ENCODE results near the gene PAMR1.

Gene PAMR1

DNA sequence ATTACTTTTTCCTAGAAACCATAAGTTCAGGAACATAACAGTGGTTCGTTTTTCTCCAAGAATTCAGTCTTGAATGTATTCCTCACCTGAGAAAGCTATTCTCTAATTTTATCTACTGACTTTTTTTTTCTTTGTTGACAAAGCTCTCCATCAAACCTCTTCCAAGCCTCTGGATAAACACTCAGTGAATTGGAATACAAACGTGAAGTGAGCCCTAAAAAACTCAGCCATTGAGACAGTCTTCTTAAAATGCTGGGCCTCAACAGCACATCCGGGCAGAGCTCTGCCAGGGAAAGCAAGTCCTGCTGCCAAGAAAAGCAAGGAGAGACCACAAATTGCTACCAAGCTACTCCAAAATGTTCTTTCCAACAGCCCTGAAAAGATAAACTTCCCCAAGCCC lies 98.3 kb downstream of the PAMR1 start:
- H3K4me3 ChIP-seq (ENCODE audit: low read length, poor library complexity, severe bottlenecking), result no peak overlapping the region
- H3K4me2 ChIP-seq (ENCODE audit: low read depth, low read length, poor library complexity, severe bottlenecking), result no peak overlapping the region
- H3K9ac ChIP-seq (ENCODE audit: low read depth, low read length, poor library complexity, severe bottlenecking), result no peak overlapping the region
- H2AFZ ChIP-seq (ENCODE audit: low read length), result no peak overlapping the region
- no peaks in the 10 kb centered on the region for H3K9me3 ChIP-seq (ENCODE audit: insufficient read depth, low read depth, low read length)
- no peaks in the 10 kb centered on the region for H3F3A ChIP-seq (ENCODE audit: low read depth)
- H4K20me1 ChIP-seq (ENCODE audit: insufficient read depth, low read length, poor library complexity, severe bottlenecking), result no peaks in the 10 kb centered on the region
- H3K9me2 ChIP-seq (replicated peaks; ENCODE audit: low read depth, low read length), result no peaks in the 10 kb centered on the region
- no peaks in the 10 kb centered on the region for H3K79me2 ChIP-seq (ENCODE audit: insufficient read depth, low read length)
- H3K4me1 ChIP-seq (ENCODE audit: insufficient read depth, low read length, poor library complexity, severe bottlenecking), result no peaks in the 10 kb centered on the region
- H3K36me3 ChIP-seq (ENCODE audit: insufficient read depth, low read length), result no peaks in the 10 kb centered on the region
- TF ChIP-seq EZH2phosphoT487 (IDR thresholded peaks at IDR 0.05; ENCODE audit: borderline replicate concordance), result no peak
- TF ChIP-seq, protein P1, sequence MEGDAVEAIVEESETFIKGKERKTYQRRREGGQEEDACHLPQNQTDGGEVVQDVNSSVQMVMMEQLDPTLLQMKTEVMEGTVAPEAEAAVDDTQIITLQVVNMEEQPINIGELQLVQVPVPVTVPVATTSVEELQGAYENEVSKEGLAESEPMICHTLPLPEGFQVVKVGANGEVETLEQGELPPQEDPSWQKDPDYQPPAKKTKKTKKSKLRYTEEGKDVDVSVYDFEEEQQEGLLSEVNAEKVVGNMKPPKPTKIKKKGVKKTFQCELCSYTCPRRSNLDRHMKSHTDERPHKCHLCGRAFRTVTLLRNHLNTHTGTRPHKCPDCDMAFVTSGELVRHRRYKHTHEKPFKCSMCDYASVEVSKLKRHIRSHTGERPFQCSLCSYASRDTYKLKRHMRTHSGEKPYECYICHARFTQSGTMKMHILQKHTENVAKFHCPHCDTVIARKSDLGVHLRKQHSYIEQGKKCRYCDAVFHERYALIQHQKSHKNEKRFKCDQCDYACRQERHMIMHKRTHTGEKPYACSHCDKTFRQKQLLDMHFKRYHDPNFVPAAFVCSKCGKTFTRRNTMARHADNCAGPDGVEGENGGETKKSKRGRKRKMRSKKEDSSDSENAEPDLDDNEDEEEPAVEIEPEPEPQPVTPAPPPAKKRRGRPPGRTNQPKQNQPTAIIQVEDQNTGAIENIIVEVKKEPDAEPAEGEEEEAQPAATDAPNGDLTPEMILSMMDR (conservative IDR thresholded peaks at IDR 0.05; ENCODE audit: low read length), result no peak
- peaks cover 10% of the 10 kb centered on the region for H3K27me3 ChIP-seq (ENCODE audit: insufficient read depth, low read length, poor library complexity, severe bottlenecking)

DNA sequence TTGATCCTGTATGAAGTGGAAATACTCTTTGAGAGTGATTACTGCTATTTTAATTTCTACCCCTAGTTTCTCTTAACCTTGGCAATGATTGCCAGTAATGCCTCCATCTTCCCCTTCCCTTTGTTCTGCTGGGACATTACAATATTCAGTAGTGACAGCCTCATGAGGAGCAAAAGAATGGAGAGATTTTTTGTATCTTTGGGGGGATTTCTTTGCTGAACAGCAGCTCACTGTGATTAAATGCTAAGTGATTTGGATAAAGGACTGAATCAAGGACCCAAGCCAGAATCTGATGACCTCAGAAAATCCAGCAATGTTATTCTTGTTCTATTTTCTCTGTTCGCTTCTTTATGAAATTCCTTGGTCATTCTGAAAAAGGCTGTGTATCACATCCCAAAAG lies 99.1 kb downstream of the PAMR1 start:
- Histone ChIP-seq H4K20me1 (ENCODE audit: insufficient read depth, low read length, poor library complexity, severe bottlenecking) (no peaks in the 10 kb centered on the region), H3F3A (ENCODE audit: low read depth) (no peaks in the 10 kb centered on the region), H3K9me2 (replicated peaks; ENCODE audit: low read depth, low read length) (no peaks in the 10 kb centered on the region), H3K27me3 (ENCODE audit: insufficient read depth, low read length, poor library complexity, severe bottlenecking) (peaks cover 10% of the 10 kb centered on the region), H2AFZ (ENCODE audit: low read length) (no peak overlapping the region), H3K36me3 (ENCODE audit: insufficient read depth, low read length) (no peaks in the 10 kb centered on the region), H3K9me3 (ENCODE audit: insufficient read depth, low read depth, low read length) (no peaks in the 10 kb centered on the region), H3K4me1 (ENCODE audit: insufficient read depth, low read length, poor library complexity, severe bottlenecking) (no peaks in the 10 kb centered on the region), H3K4me2 (ENCODE audit: low read depth, low read length, poor library complexity, severe bottlenecking) (no peak overlapping the region), H3K4me3 (ENCODE audit: low read length, poor library complexity, severe bottlenecking) (no peak overlapping the region), H3K9ac (ENCODE audit: low read depth, low read length, poor library complexity, severe bottlenecking) (no peak overlapping the region), H3K79me2 (ENCODE audit: insufficient read depth, low read length) (no peaks in the 10 kb centered on the region)
- TF ChIP-seq EZH2phosphoT487 (IDR thresholded peaks at IDR 0.05; ENCODE audit: borderline replicate concordance), result no peak
- TF ChIP-seq, protein P1 (conservative IDR thresholded peaks at IDR 0.05; ENCODE audit: low read length), result no peak

DNA sequence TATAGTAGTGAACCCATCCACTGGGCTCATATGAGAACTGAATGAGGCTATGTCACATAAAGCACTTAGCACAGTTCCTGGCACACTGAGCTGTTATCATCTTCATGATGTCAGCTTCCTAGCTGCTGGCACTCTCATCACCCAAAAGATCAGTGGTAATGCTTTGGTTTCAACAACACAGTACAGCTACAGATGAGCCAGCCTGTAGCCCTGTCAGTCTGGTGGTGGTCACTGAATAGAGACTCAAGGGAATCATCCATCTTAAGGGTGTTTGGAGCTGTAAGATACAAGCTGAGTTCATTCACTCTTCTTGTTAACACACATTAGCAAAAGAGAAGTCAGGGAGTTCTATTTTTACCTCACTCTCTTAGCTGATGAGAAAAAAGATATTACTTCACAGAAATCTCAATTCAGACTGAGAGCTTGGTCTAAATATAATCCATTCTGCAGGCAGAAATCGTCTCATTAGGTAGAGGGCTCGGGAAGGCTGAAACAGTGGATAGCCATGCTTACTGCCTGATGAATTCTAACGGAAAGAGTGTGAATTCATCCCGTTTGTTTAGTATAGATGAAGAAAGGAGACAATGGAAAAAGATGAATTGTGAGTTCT lies 99.7 kb downstream of the PAMR1 start:
- H3K36me3 ChIP-seq (ENCODE audit: insufficient read depth, low read length), result no peaks in the 10 kb centered on the region
- no peak overlapping the region for H3K4me2 ChIP-seq (ENCODE audit: low read depth, low read length, poor library complexity, severe bottlenecking)
- no peaks in the 10 kb centered on the region for H3K4me1 ChIP-seq (ENCODE audit: insufficient read depth, low read length, poor library complexity, severe bottlenecking)
- no peaks in the 10 kb centered on the region for H3K9me2 ChIP-seq (replicated peaks; ENCODE audit: low read depth, low read length)
- no peaks in the 10 kb centered on the region for H3K9me3 ChIP-seq (ENCODE audit: insufficient read depth, low read depth, low read length)
- no peaks in the 10 kb centered on the region for H4K20me1 ChIP-seq (ENCODE audit: insufficient read depth, low read length, poor library complexity, severe bottlenecking)
- no peak overlapping the region for H3K9ac ChIP-seq (ENCODE audit: low read depth, low read length, poor library complexity, severe bottlenecking)
- no peaks in the 10 kb centered on the region for H3F3A ChIP-seq (ENCODE audit: low read depth)
- H2AFZ ChIP-seq (ENCODE audit: low read length), result no peak overlapping the region
- no peak overlapping the region for H3K4me3 ChIP-seq (ENCODE audit: low read length, poor library complexity, severe bottlenecking)
- TF ChIP-seq EZH2phosphoT487 (IDR thresholded peaks at IDR 0.05; ENCODE audit: borderline replicate concordance), result no peak
- TF ChIP-seq, protein P1 (conservative IDR thresholded peaks at IDR 0.05; ENCODE audit: low read length), result no peak
- no peaks in the 10 kb centered on the region for H3K79me2 ChIP-seq (ENCODE audit: insufficient read depth, low read length)
- H3K27me3 ChIP-seq (ENCODE audit: insufficient read depth, low read length, poor library complexity, severe bottlenecking), result peaks cover 10% of the 10 kb centered on the region

All from Loucy (cell line).